Measurements from ENCODE around the gene SLIRP. TPM values are rescaled to one million over a fixed set of nuclear protein-coding genes. Genes with fewer than 3 reads are reported as not detected.
"Not testable (repeated sequence)": the region's sequence is repeated elsewhere in the genome, so short reads cannot be mapped to it uniquely, and the experiment has no call there.

SLIRP gene
- total and polyA plus RNA-seq, 2 experiments from 2014 or later = 246 to 425 TPM

DNA sequence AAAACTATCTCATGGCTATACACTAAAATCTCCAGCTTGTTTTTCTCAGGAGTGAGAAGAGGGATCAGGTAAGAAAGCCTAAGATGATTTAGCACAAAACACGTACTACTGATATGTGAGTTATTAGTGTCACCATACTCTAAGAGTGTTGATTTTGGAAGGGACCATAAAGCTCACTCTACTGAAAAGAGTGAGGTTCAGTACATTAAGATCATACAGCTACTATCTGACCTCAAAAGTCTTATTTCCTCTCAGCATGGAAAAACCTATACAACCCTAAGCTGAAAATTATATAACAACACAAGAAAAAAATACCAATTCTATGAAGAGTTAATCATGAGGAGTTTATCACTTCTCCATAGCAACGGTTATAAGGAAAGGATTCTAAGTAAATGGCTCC lies 33.5 kb downstream of the SLIRP start:
- H2AFZ ChIP-seq = no peak overlapping the region
- no peaks in the 10 kb centered on the region for H3K9me3 ChIP-seq (ENCODE audit: low read depth)
- 86% methylated on average over 2 of the region's 2 CpGs for WGBS (ENCODE audit: low lambda C conversion rate, missing lambda C conversion rate)
- H3K79me2 ChIP-seq = peaks cover 23% of the 10 kb centered on the region
- H3K4me1 ChIP-seq (ENCODE audit: insufficient read depth) = no peaks in the 10 kb centered on the region
- H4K20me1 ChIP-seq (ENCODE audit: insufficient read depth, poor library complexity, severe bottlenecking) = no peaks in the 10 kb centered on the region
- H3K27ac ChIP-seq = no peak overlapping the region
- H3K9me2 ChIP-seq (replicated peaks; ENCODE audit: insufficient read depth) = no peaks in the 10 kb centered on the region
- no peak overlapping the region for H3K4me3 ChIP-seq
- H3K36me3 ChIP-seq (replicated peaks; ENCODE audit: insufficient read depth, low read depth) = peaks cover 4% of the 10 kb centered on the region
- DNase-seq (ENCODE audit: low spot score) = no peak
- H3K27me3 ChIP-seq = no peaks in the 10 kb centered on the region
- TF ChIP-seq EZH2 (IDR thresholded peaks at IDR 0.05; ENCODE audit: borderline replicate concordance) = no peak
- no peak overlapping the region for H3K4me2 ChIP-seq

GRCh38 chr14:77746064-77746702 lies 38.3 kb downstream of the SLIRP start:
- H3K4me3 ChIP-seq = no peak overlapping the region

GRCh38 chr14:77747425-77747824 lies 39.5 kb downstream of the SLIRP start:
- 100% methylated on average over 12 of the region's 33 CpGs for WGBS (ENCODE audit: low lambda C conversion rate, missing lambda C conversion rate)
- H3K9me2 ChIP-seq (replicated peaks; ENCODE audit: insufficient read depth) = not testable (repeated sequence)

More at GRCh38 chr14:77746064-77746702, 38.3 kb downstream of the SLIRP start:
- no peak for DNase-seq (ENCODE audit: low spot score)
- Histone ChIP-seq H3K36me3 (replicated peaks; ENCODE audit: insufficient read depth, low read depth) (peaks cover 4% of the 10 kb centered on the region), H3K9me3 (ENCODE audit: low read depth) (no peaks in the 10 kb centered on the region), H3K79me2 (peaks cover 19% of the 10 kb centered on the region), H4K20me1 (ENCODE audit: insufficient read depth, poor library complexity, severe bottlenecking) (peaks cover 2% of the 10 kb centered on the region), H3K9me2 (replicated peaks; ENCODE audit: insufficient read depth) (no peaks in the 10 kb centered on the region), H3K27me3 (no peaks in the 10 kb centered on the region), H3K27ac (no peak overlapping the region), H3K4me1 (ENCODE audit: insufficient read depth) (no peaks in the 10 kb centered on the region), H2AFZ (no peak overlapping the region), H3K4me2 (no peak overlapping the region)
- TF ChIP-seq EZH2 (IDR thresholded peaks at IDR 0.05; ENCODE audit: borderline replicate concordance) = no peak
- no peak for TF ChIP-seq EZH2phosphoT487 (IDR thresholded peaks at IDR 0.05; ENCODE audit: low read depth, severe bottlenecking, unreplicated experiment)
- TF ChIP-seq CTCF (IDR thresholded peaks at IDR 0.05; ENCODE audit: poor library complexity) = no peak
- WGBS (ENCODE audit: low lambda C conversion rate, missing lambda C conversion rate) = 92% methylated on average over 4 of the region's 4 CpGs

DNA sequence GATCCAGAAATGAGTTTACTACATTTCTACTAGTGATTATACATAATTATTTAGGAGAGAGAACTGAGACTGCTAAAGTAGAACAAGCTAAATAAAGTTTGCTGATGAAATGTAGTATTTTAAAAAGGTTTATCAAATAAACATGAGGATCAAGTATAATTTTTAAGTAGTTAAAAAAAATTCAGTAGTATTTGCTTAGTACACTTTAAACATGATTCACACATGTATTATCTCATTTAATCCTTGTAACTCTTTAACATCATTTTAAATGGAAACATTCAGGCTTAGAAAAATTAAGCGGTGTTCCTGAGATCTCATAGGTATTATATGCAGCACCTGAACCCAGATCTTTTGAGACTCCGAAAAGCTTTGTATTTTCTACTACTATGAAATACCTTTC lies 44.4 kb downstream of the SLIRP start:
- no peak overlapping the region for H3K27ac ChIP-seq
- no peak for TF ChIP-seq EZH2 (IDR thresholded peaks at IDR 0.05; ENCODE audit: borderline replicate concordance)
- TF ChIP-seq CTCF (IDR thresholded peaks at IDR 0.05; ENCODE audit: poor library complexity) = no peak
- TF ChIP-seq EZH2phosphoT487 (IDR thresholded peaks at IDR 0.05; ENCODE audit: low read depth, severe bottlenecking, unreplicated experiment) = no peak
- H3K4me1 ChIP-seq (ENCODE audit: insufficient read depth) = no peaks in the 10 kb centered on the region
- H3K9me2 ChIP-seq (replicated peaks; ENCODE audit: insufficient read depth) = no peaks in the 10 kb centered on the region
- WGBS (ENCODE audit: low lambda C conversion rate, missing lambda C conversion rate) = 97% methylated on average over 2 of the region's 2 CpGs
- H3K4me3 ChIP-seq = no peak overlapping the region
- peaks cover 17% of the 10 kb centered on the region for H4K20me1 ChIP-seq (ENCODE audit: insufficient read depth, poor library complexity, severe bottlenecking)
- H3K9me3 ChIP-seq (ENCODE audit: low read depth) = no peaks in the 10 kb centered on the region
- H2AFZ ChIP-seq = no peak overlapping the region
- no peaks in the 10 kb centered on the region for H3K27me3 ChIP-seq
- H3K79me2 ChIP-seq = peaks cover 44% of the 10 kb centered on the region
- DNase-seq (ENCODE audit: low spot score) = no peak
- no peak overlapping the region for H3K4me2 ChIP-seq
- H3K36me3 ChIP-seq (replicated peaks; ENCODE audit: insufficient read depth, low read depth) = no peaks in the 10 kb centered on the region

More at GRCh38 chr14:77747425-77747824, 39.5 kb downstream of the SLIRP start:
- H3K4me1 ChIP-seq (ENCODE audit: insufficient read depth); H3K36me3 ChIP-seq (replicated peaks; ENCODE audit: insufficient read depth, low read depth); H3K4me2 ChIP-seq; H3K4me3 ChIP-seq; H3K9me3 ChIP-seq (ENCODE audit: low read depth); H4K20me1 ChIP-seq (ENCODE audit: insufficient read depth, poor library complexity, severe bottlenecking); DNase-seq (ENCODE audit: low spot score); H3K27me3 ChIP-seq; H3K27ac ChIP-seq; H2AFZ ChIP-seq: not testable (repeated sequence)
- peaks cover 15% of the 10 kb centered on the region for H3K79me2 ChIP-seq

Measured in hepatocyte (in vitro differentiated cells).